Ishikawa (cell line): ENCODE measurements around the gene RNF150.

ENCODE experiments used
- CEBPB ChIP-seq: IDR thresholded peaks from 2 replicates; pipeline ENCODE4 v1.6.1; 2012
- EP300 ChIP-seq: IDR thresholded peaks from 2 replicates; pipeline ENCODE4 v1.6.1; 2012; ENCODE audit warnings: borderline replicate concordance
- NFIC ChIP-seq: IDR thresholded peaks from 2 replicates; pipeline ENCODE4 v1.6.1; 2012
- RAD21 ChIP-seq: IDR thresholded peaks from 2 replicates; pipeline ENCODE4 v1.6.1; 2012; ENCODE audit warnings: low read depth
- TAF1 ChIP-seq: IDR thresholded peaks from 2 replicates; pipeline ENCODE4 v1.6.1; 2012; ENCODE audit warnings: low read depth, mild to moderate bottlenecking
- TCF12 ChIP-seq: IDR thresholded peaks from 2 replicates; pipeline ENCODE4 v1.6.1; 2012; ENCODE audit warnings: low read depth
- YY1 ChIP-seq: IDR thresholded peaks from 2 replicates; pipeline ENCODE4 v1.6.1; 2012; ENCODE audit warnings: low read depth
- ZBTB7A ChIP-seq: IDR thresholded peaks from 2 replicates; pipeline ENCODE4 v1.6.1; 2012; ENCODE audit warnings: low read depth
- TF ChIP-seq, protein P1 (sequence below): IDR thresholded peaks from 2 replicates; pipeline ENCODE4 v1.6.1; 2012; ENCODE audit warnings: low read depth, mild to moderate bottlenecking
- TF ChIP-seq, protein P2 (sequence below): IDR thresholded peaks from 2 replicates; pipeline ENCODE4 v1.6.1; 2012
- TF ChIP-seq, protein P3 (sequence below): IDR thresholded peaks from 2 replicates; pipeline ENCODE4 v1.6.1; 2012

DNA sequence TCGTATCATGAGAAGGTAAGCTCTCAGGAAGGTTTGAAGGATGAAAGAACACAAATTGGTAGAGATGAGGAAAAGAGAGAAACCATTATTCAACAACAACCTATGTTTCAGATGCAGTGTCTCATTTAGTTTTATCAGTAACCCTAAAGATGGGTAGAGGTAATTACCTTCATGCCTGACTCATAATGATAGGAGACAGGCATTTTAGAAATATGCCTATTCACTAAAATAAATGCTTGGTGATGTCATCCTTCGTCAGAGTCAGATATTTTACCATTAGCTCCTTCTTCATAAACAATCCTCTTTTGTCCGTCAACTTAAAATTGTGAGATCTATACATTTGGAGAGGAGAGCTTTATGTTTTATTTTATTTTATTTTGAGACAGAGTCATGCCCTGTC is 21.5 kb upstream of the RNF150 start:
- TF ChIP-seq EP300 (no peak), ZBTB7A (no peak), YY1 (no peak), CEBPB (no peak), TCF12 (no peak), RAD21 (no peak), TAF1 (no peak), NFIC (no peak)
- TF ChIP-seq, protein P1, sequence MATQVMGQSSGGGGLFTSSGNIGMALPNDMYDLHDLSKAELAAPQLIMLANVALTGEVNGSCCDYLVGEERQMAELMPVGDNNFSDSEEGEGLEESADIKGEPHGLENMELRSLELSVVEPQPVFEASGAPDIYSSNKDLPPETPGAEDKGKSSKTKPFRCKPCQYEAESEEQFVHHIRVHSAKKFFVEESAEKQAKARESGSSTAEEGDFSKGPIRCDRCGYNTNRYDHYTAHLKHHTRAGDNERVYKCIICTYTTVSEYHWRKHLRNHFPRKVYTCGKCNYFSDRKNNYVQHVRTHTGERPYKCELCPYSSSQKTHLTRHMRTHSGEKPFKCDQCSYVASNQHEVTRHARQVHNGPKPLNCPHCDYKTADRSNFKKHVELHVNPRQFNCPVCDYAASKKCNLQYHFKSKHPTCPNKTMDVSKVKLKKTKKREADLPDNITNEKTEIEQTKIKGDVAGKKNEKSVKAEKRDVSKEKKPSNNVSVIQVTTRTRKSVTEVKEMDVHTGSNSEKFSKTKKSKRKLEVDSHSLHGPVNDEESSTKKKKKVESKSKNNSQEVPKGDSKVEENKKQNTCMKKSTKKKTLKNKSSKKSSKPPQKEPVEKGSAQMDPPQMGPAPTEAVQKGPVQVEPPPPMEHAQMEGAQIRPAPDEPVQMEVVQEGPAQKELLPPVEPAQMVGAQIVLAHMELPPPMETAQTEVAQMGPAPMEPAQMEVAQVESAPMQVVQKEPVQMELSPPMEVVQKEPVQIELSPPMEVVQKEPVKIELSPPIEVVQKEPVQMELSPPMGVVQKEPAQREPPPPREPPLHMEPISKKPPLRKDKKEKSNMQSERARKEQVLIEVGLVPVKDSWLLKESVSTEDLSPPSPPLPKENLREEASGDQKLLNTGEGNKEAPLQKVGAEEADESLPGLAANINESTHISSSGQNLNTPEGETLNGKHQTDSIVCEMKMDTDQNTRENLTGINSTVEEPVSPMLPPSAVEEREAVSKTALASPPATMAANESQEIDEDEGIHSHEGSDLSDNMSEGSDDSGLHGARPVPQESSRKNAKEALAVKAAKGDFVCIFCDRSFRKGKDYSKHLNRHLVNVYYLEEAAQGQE = no peak
- TF ChIP-seq, protein P2, sequence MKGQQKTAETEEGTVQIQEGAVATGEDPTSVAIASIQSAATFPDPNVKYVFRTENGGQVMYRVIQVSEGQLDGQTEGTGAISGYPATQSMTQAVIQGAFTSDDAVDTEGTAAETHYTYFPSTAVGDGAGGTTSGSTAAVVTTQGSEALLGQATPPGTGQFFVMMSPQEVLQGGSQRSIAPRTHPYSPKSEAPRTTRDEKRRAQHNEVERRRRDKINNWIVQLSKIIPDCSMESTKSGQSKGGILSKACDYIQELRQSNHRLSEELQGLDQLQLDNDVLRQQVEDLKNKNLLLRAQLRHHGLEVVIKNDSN = no peak
- TF ChIP-seq, protein P3, sequence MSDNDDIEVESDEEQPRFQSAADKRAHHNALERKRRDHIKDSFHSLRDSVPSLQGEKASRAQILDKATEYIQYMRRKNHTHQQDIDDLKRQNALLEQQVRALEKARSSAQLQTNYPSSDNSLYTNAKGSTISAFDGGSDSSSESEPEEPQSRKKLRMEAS = no peak
